HG03558 (cell line): ENCODE data around the gene GPRIN2.

Source experiments
- ATAC-seq: cut with Tn5 transposase; IDR thresholded peaks from one replicate; pipeline ENCODE4 v1.9.1; 2021; ENCODE audit warnings: moderate number of reproducible peaks; ENCODE audit not compliant: unreplicated experiment; ENCODE audit errors: extremely low read depth

The GPRIN2 gene

DNA sequence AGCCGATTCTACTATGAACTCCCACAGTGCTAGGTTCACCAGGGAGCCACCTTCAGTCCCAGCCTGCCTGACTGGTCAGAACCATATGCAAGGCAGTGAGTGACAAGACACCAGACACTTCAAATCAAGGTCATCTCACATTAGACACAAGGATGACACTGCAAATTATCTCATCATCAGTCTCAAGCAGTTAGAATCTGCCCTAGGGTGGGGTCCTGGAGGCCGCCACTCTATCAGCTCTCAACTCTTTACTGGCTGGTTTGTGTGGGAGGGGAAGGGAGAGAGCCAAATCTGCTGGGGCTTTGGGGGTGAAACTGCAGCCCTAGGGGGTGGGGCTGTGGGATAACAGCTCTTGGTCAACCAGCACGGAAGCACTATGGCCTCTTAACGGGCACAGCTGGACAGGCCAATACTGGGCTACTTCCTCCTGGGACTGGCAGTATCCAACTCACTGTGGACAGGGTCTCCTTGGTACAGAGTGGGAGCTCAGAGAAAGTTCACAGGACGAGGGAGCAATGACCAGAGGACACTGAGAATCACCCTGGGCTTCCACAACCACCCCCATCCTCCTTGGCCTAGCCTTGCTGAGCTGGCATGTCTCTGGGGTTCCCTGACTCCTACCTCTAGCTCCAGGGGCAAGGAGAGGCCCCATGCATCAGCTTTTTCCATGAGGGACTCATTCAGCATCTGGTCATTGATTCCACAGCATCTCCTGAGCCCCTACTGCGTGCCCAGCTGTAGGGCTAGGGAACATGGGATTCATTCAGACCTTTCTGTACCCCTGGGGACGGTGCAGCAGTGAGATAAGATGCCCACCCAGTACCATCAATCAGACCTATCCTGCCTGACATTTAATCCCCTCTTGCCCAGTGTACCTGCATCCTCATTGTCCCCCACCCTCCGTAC, 5.4 kb downstream of the GPRIN2 start:
- no peak for ATAC-seq

DNA sequence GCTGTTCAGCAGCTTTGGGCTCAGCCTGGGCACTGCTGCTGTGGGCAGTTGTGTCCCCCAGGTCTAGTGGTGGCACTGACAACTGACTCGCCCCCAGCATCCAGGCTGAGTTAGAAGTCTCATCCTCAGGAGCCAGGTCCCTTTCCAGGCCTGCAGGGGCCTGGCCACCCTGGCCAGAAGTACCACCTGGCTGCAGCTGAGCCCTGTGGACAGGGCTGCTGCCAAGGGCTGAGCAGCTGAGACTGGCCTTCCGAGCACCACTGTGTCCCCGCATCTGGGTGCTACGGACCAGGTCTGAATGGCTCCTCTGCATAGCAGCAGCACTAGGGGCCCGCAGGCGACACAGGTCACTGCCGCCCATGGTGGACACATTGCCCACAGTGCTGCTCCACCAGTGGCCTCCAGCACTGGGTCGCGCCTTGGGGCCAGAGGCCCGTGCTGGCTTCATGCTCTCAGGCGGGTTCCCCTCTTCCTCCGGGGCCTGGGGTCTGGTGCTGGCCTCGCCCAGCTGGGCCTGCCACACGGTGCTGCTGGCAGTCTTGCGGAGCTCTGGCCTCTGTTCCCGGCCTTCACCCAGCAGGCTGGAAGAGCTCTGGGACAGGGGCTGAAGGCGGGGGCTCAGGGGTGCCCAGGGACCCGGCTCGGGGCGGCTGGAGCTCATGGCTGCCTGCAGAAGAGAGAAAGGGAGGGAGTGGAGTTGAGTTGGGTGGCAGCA, 6.2 kb downstream of the GPRIN2 start:
- ATAC-seq: no peak

DNA sequence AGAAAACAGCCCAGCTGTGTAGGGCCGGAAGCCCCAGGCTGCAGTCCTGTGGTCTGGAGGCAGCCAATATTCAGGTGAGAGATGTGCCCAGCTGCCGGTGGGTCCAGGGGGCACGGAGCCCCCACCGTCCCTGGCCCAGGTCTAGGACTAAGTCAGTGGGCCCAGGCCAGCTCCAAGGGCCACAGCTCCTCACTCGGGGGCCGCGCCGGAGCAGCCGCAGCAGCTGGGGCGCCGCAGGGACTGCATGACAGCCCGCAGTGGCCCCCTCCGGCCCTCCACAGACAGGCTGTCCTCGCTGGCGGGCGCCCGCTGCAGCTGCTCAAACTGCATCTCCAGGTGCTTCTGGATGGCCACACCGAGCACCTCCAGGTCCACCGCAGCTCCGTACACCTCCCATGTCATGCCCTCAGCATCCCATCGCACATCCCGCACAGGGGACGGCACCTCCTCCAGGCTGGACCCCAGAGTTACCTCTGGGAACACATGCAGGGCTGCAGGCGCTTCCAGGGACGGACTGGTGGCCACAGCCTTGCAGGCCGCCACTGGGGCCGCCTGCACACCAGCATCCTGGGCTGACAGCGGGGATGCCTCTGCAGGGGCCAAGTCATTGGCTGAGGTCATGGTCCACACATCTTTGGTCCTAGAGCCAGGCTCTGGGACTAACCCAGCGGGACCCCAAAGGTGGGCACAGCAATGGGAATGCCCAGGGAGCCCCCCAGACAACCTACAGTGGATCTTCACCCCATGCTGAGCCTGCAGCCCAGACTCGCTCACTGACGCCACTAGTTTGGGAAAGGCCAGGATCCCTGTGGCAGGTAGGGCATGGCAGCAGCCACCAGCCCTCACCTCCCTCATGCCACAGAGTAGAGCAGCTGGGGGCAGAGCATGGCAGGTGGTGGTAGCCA, 7.0 kb downstream of the GPRIN2 start:
- no peak for ATAC-seq

DNA sequence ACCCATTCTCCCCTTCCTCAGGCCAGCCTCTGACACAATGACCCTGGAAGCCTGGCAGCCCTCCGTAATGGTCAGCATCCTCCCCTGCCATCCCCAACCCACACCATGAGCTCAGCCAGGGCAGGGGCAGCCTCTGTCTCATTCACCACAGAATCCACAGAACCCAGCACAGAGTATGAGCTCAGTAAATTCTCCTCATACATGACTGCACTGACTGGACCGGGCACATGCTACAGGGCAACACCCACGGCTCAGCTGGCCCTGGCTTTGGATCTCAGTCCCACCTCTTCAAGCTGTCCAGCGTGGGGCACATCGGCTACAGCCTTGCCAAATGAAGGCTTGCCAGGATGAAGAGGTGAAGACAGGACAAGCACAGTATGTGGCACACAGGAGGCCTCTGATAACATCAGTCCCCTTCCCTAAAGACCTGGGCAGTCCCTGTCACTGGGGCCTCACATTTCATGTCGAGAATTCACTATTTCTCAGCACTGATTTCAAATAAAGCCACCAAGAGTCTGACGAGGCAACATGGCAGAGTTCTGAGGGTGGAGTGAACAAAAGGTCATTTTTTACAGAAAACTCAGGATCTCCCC, 7.9 kb downstream of the GPRIN2 start:
- ATAC-seq: no peak

DNA sequence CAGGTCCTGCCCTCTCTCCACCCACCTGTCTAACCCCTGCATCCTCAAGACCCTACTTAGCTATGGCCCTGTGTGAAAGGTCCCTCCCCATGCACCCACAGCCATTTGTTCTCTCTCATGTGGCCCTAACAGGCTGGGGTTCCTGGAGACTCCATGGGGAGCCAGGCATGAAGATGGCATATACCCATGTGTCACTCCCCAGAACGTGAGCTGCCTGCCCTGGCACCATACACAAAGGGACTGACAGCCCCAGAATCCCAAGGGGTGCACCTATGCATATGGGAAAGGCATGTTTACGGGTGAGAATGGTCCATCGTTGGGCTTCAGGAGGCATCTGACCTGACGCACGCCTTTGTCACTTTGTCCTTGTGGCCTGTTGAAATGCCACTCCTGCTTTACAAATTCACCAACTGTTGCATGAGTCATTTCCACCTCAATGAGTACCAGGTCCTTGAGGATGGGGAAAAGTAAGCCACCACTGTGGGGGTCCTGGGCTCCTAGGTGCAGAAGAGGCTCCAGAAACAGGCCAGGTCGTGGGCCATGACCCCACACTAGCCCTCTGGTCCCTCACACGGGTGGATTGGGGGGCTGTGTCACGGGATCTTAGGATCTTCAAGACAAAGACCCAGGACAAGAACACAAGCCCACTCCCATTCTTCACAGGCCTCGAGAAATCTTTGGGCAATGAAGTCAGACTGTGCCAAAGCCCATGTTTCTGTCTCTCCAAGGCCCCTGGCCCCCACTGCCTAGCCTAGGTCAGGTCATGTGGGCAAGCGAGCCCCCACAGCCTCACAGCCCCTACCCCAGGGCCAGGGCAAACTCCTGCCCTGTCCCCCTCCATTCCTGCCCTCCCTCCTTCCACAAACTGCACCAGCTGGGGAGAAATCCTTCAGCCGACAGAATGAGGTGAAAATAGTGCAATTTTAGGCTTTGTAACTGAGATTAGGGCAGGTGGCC, 8.6 kb downstream of the GPRIN2 start:
- no peak for ATAC-seq

DNA sequence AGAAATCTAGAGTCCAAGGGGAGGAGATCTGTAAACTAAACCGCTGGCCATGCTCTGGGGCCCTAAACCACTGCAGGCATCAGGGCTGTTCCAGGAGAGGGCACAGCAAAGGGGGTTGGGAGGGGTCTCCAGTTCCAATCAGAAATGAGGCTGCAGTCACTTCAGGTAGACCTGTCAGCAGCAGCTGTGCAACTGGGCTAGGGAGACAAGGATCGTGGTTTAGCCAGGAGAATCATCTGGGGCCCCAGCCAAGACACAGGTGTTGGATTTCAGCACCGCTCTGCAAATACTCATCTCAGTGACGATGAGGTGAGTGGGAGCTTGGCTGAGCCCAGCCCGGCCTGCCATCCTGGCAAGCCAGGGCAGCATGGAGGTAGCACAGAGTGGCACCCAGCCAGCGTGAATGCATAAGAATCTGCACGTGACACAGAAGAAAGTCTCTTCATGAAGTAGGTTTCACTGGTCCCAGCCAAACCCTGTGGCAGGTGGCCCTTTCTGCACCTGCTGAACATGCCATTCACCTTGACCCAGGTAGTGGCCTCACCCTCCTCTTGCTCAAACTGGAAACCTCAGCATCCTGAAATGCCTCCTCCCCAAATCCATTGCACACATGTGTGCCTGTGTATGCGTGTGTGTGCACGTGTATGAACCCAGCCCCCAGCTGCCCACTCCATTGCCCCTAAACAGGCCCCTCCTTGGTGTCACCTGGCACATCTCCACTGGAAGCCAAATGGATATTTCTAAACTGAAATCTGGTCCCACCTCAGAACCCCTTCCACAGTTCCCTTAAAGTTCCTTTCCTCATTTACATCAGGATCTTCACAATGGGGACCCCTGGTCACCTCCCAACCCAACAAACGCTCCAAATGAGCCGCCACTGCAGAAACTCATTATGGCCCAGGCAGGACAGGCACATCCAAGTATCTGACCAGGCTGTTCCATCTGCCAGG, 9.6 kb downstream of the GPRIN2 start:
- ATAC-seq: no peak

DNA sequence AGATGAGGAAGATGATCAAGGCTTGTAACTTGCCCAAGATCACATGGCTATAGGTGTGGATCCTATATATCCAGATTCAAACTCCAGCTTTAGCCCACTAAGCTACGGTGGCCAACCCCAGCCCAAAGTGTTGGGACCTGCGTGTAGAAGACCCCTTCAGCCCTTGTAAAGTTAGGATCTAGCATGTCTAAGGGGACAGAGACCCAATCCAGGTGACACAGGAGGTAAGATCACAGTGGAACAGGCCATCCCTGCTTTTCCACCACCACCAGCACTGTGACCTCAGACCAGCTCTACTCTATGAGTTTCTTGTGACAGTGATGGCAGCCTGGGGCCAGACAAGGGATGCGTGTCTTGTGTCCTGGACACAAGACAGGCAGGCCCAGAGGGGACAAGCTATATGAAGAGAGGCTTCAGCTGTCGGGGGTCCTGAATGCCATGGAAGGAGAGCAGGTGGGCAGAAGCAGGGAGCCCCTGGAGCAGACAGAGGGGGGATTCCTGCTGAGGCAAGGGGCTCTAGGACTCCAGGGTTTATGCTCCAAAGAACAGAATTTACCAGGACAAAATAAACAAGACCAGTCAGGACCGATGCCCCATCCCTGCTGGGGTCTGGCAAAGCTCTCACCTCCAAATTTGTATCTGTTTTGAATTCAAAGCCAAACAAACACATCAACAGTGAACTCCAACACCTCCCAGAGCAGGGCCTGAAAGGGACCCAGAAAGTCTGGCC, 10.4 kb downstream of the GPRIN2 start:
- ATAC-seq: no peak

DNA sequence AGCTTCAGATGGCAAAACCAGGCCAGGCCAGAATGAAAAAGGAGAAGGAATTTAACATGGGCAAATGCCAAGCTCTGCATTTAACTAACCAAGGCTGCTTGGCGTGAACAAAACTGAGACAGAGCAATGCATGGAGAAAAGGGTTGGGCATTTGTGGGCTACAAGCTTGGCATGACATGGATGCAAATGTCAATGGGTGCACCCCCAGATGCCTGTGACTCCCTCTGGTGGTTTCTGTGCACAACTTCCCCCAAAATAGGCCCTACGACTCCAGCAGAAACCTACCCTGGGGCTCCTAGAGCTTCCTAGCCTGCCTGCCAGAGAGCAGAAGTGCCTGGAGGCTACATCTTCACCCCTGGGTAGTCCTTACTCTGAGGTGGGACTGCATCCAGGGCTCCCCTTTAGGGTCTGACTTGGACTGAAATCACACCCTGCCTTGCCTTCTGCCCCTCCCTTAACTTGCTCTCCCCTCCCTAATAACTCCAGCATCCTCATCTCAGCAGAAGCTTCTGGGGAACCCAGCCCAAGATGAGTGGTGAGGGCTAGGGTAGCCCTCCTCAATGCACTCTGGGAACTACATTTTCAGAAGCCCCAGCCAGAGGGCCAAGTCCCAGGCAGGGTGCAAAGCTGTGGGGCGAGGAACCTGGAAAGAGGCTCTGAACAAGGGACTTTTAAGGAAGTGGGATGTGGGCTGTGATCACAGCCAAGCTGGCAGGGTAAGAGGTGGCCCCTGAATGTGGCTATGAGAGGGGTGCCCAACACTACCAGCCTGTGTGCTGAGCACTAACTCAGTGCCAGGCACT, 11.3 kb downstream of the GPRIN2 start:
- ATAC-seq: no peak

DNA sequence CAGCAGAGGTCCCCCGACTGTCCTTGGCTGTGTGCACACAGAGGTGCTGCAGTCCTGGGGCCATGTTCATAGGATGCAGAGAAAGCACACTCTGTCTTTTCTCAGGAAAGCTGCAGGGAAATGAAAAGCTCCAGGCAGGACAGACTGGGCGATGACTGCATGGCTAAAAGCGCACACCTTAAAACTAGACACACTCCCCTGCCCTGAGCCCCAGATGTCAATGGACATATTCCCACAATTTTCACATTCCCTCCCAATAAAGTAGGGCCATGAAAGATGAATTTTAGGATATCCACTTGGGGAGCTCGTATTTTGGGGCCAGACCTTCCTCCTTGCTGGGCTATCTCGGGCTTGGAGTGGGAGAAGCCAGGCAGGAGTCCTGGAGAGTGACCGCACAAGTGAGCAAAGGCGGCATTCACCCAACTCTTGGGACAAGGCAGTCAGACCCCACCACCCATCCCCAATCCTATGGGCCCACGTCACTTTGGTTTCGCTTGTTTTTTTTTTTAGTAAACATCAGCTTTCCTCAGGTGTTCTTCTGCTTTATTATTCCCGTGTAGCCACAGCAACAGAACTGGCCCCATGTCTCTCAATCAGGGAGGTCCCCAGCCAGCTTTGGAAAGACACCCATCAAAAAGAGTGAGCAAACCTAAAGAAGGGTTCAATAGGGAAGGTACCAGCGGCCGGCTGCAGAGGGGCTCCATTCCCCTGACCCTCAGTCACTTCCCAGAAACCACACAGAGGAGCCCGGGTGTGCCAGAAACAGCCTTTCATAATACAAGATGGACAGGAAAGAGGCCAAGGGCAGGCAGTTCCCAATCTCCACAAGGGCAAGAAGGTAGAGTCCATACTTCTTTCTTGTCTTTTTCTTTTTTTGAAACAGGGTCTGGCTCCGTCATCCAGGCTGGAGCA, 12.7 kb downstream of the GPRIN2 start:
- ATAC-seq: no peak

DNA sequence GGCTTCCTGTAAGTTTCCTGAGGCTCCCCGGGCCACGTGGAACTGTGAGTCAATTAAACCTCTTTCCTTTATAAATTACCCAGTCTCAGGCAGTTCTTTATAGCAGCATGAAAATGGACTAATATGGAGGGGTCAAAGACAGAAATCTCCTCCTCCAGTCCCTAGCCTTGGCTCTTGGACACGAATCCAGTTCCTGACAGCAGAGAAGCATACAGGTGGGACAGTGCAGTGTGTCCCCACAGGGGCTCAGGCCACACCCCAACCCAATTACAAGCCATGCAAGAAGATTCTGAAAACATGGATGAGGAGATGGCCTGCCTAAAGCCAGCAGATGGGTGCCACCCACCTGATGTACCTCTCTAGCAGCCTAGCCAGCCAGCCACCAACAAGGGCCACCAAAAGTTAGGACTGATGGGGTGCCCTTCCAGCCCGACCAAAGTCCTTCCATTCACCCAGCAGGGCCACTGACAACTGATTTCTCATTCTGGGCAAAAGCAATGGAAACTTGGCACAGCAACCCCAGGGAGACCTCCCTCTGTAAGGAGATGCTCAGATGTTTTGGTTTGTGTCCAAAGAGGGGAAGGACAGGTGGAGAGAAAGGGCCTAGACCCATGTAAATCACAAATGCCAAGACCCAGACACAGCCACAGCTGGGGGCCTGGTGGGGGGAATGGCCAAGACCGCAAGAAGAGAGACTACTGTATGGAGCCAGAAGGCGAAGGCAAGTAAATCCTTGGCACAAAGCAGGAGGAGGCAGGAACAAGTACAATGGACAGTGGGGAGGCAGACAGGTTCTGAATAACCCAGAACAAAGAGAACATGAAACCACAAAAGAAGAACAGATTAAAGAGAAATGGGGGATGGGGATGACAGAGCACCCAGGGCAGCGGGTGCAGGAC, 13.6 kb downstream of the GPRIN2 start:
- no peak for ATAC-seq

DNA sequence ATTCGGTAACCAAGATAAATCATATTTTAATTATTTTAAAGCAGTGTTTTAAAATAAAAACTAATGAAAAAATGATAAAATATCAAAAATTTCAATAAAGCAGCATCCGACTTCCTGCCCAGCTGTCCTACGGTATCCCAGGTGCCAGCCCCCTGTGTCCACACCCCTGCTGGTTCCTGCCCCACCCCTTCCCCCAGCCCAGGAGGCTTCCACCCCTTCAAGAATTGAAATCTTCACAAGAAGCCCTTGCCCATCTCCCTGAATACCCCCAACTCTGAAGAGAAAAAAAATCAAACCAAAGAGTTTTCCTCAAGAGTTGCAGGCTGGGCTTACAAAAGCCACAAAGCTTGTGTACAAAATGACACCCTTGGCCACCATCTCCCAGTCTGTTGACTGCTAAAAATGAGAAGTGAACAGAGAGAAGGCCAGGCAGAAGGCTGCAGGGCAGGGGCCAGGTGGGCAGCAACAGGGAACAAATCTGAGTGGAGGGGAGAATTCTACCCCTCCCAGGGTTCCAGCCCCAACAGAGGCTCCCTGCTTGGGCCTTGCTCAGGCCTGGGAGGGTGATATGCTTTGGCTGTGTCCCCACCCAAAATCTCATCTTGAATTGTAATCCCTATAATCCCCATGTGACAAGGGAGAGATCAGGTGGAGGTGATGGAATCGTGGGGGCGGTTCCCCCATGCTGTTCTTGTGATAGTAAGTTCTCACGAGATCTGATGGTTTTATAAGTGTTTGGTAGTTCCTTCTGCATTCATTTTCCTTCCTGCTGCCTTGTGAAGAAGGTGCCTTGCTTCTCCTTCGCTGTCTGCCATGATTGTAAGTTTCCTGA, 14.5 kb downstream of the GPRIN2 start:
- ATAC-seq: no peak

DNA sequence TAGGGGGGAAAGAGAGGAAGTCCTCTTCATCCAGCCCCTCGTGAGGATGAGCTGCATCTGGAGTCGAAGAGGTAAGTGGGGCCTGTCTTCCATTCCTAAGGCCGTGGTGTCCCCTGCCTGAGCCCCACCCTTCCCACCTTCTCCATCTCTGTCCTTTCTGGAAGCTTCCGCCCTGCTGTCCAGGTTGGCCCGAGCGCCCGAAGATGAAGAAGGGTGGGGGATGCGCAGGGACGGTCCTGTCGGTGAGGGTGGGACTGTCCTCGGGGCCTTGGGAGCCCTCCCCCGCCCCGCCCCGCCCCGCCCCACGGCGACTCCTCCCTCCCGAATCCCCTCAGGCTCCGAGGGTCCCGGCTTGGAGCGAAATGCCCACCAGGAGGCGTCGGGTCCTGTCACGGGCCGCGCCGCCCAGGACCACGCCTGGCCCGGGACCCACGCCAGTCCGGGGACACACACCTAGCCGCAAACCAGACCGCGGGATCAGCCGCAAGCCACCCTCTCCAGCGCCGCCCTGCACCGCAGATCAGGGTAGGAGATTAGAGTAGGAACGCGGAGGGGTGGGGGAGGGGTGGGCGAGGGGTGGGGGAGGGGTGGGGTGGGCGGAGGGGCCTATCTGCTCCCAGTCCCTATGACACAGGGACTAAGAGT, 15.3 kb downstream of the GPRIN2 start:
- ATAC-seq: no peak

DNA sequence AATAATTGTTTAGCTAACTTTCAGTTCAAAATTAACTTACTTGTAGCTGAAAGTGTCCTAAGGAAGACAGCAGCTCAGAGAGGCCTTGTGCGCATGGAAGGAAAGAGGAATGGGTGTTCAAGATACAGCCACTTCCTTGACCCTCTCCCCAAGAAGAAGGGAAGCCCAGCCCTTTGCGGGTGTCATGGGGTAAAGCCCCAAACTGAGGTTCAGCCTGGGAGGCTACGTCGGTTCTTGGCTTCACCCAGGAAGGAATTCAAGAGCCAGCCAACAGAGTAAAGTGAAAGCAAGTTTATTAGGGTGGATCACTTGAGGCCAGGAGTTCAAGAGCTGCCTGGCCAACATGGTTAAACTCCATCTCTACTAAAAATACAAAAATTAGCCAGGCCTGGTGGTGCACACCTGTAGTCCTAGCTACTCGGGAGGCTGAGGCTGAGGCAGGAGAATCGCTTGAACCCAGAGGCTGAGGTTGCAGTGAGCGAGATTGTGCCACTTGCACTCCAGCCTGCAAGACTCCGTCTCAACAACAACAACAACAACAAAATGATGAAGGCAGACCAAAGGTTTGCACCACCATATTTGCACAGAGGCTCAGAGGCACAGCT, 15.9 kb downstream of the GPRIN2 start:
- no peak for ATAC-seq
